ENCODE data around the gene ABCC10.
"Not testable (repeated sequence)": the region's sequence is repeated elsewhere in the genome, so short reads cannot be mapped to it uniquely, and the experiment has no call there.

ABCC10 gene

GRCh38 chr6:43416935-43417334, 10.4 kb upstream of the ABCC10 start:
- H3K36me3 ChIP-seq (ENCODE audit: control insufficient read depth, insufficient read depth, low read length), result no peaks in the 10 kb centered on the region
- H3K27me3 ChIP-seq (ENCODE audit: control insufficient read depth, insufficient read depth, low read length), result no peaks in the 10 kb centered on the region
- no peak overlapping the region for H3K4me3 ChIP-seq (ENCODE audit: low read length)

DNA sequence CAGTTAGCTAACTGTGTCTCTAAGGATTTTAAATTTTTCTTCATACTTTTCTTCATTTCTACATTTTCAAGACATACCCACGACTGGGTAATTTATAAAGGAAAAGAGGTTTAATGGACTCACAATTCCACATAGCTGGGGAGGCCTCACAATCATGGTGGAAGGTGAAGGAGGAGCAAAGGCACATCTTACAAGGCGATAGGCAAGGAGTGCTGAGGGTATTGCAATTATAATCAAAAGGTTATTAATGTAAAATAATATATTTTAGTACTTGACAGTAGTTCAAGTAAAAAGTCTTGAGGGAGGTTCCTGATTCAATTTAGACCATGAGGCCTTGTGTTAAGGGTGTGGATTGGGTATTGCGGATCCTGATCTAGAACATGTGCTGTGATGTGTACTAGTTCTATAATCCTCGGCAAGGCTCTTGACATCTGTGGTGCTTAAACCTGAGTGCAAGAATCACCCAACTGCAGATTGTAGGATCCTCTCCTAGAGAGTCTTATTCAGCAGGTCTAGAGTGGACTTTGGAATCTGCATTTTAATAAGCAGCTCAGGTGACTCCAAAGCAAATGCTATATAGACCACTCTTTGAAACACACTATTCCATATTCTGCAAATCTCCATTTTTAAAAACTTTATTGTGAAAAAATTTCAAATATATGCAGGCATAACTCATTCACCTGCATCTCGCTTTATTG, 7.2 kb upstream of the ABCC10 start:
- Histone ChIP-seq H3K4me1 (ENCODE audit: control insufficient read depth, insufficient read depth, low read length) (no peaks in the 10 kb centered on the region), H3K27me3 (ENCODE audit: control insufficient read depth, insufficient read depth, low read length) (no peaks in the 10 kb centered on the region), H3K9me3 (ENCODE audit: control insufficient read depth, low read length) (no peaks in the 10 kb centered on the region), H3K9ac (ENCODE audit: low read length) (no peak overlapping the region), H3K36me3 (ENCODE audit: control insufficient read depth, insufficient read depth, low read length) (no peaks in the 10 kb centered on the region), H3K4me3 (ENCODE audit: low read length) (no peak overlapping the region)

More at GRCh38 chr6:43416935-43417334, 10.4 kb upstream of the ABCC10 start:
- Histone ChIP-seq H3K9ac (ENCODE audit: low read length) (no peak overlapping the region), H3K9me3 (ENCODE audit: control insufficient read depth, low read length) (no peaks in the 10 kb centered on the region), H3K4me1 (ENCODE audit: control insufficient read depth, insufficient read depth, low read length) (no peaks in the 10 kb centered on the region)

DNA sequence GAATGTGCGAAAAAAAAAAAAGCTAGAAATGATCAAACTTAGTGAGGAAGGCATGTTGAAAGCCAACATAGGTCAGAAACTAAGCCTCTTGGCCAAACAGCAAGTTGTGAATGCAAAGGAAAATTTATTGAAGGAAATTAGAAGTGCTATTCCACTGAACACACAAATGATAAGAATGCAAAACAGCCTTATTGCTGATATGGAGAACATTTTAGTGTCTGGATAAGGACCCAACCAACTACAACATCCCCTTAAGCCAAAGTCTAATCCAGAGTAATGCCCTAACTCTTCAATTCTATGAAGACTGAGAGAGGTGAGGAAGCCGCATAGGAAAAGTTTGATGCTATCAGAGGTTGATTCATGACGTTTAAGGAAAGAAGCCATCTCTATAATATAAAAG, 5.5 kb upstream of the ABCC10 start:
- no peaks in the 10 kb centered on the region for H3K9me3 ChIP-seq (ENCODE audit: control insufficient read depth, low read length)
- no peak overlapping the region for H3K9ac ChIP-seq (ENCODE audit: low read length)
- no peaks in the 10 kb centered on the region for H3K36me3 ChIP-seq (ENCODE audit: control insufficient read depth, insufficient read depth, low read length)
- H3K27me3 ChIP-seq (ENCODE audit: control insufficient read depth, insufficient read depth, low read length), result no peaks in the 10 kb centered on the region
- H3K4me1 ChIP-seq (ENCODE audit: control insufficient read depth, insufficient read depth, low read length), result no peaks in the 10 kb centered on the region
- H3K4me3 ChIP-seq (ENCODE audit: low read length), result no peak overlapping the region

GRCh38 chr6:43425083-43425482, 2.3 kb upstream of the ABCC10 start:
- H3K36me3 ChIP-seq (ENCODE audit: control insufficient read depth, insufficient read depth, low read length); H3K4me3 ChIP-seq (ENCODE audit: low read length); H3K9me3 ChIP-seq (ENCODE audit: control insufficient read depth, low read length); H3K9ac ChIP-seq (ENCODE audit: low read length); H3K27me3 ChIP-seq (ENCODE audit: control insufficient read depth, insufficient read depth, low read length); H3K4me1 ChIP-seq (ENCODE audit: control insufficient read depth, insufficient read depth, low read length): not testable (repeated sequence)

GRCh38 chr6:43426928-43427405, 374 bp upstream of the ABCC10 start:
- H3K27me3 ChIP-seq (ENCODE audit: control insufficient read depth, insufficient read depth, low read length), result no peaks in the 10 kb centered on the region
- H3K9me3 ChIP-seq (ENCODE audit: control insufficient read depth, low read length), result no peaks in the 10 kb centered on the region
- peak overlapping the region; percentile 72 for H3K9ac ChIP-seq (ENCODE audit: low read length)
- peaks cover 7% of the 10 kb centered on the region for H3K4me1 ChIP-seq (ENCODE audit: control insufficient read depth, insufficient read depth, low read length)
- H3K4me3 ChIP-seq (ENCODE audit: low read length), result peak overlapping the region; percentile 92
- no peaks in the 10 kb centered on the region for H3K36me3 ChIP-seq (ENCODE audit: control insufficient read depth, insufficient read depth, low read length)

DNA sequence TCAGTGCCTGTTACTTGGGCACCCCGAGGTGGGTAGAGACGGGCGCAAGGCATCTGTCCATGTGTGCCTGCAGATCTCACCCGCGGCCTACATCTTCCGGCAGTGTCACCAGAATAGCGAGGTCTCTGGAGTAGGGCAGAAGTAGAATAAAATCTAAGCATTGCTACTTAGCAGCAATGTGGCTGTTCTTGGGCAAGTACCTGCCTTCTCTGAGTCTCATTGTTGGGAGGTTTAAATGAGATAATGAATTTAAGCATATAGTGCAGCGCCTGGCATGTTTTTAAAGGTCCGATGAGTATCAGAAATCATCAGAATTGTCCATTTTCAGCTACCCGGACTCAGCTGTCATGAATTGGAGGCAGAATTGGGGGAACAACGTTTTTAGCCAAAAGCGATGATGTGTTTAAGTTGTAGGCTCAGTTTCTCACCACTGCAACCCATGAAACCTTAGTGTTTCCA, 800 bp downstream of the ABCC10 start:
- H3K4me3 ChIP-seq (ENCODE audit: low read length), result peak overlapping the region; percentile 92
- no peaks in the 10 kb centered on the region for H3K27me3 ChIP-seq (ENCODE audit: control insufficient read depth, insufficient read depth, low read length)
- no peaks in the 10 kb centered on the region for H3K9me3 ChIP-seq (ENCODE audit: control insufficient read depth, low read length)
- H3K4me1 ChIP-seq (ENCODE audit: control insufficient read depth, insufficient read depth, low read length), result peaks cover 7% of the 10 kb centered on the region
- no peaks in the 10 kb centered on the region for H3K36me3 ChIP-seq (ENCODE audit: control insufficient read depth, insufficient read depth, low read length)
- peak overlapping the region; percentile 72 for H3K9ac ChIP-seq (ENCODE audit: low read length)

DNA sequence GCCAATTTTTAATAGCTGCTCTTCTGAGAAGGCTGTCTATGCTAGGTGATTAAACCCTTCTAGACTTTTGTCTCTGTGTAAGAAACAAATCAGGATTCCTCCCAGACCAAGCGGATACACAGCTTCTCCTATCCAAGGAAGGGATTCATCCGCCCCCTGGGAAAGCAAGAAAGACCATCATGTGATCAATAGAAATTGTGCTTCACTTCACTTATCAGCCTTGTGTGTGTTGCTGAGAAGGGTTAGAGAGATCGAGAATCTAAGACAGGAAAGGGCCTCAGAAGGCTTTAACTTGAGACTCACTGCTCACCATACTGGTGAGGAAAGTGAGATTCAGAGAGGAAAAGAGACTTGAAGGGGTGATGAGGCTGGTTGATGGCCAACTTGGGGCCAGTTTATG, 1.5 kb downstream of the ABCC10 start:
- H3K9me3 ChIP-seq (ENCODE audit: control insufficient read depth, low read length), result no peaks in the 10 kb centered on the region
- H3K27me3 ChIP-seq (ENCODE audit: control insufficient read depth, insufficient read depth, low read length), result no peaks in the 10 kb centered on the region
- H3K36me3 ChIP-seq (ENCODE audit: control insufficient read depth, insufficient read depth, low read length), result no peaks in the 10 kb centered on the region
- H3K9ac ChIP-seq (ENCODE audit: low read length), result peak overlapping the region; percentile 72
- H3K4me3 ChIP-seq (ENCODE audit: low read length), result no peak overlapping the region
- H3K4me1 ChIP-seq (ENCODE audit: control insufficient read depth, insufficient read depth, low read length), result peaks cover 7% of the 10 kb centered on the region

GRCh38 chr6:43432009-43432945, 4.9 kb downstream of the ABCC10 start:
- Histone ChIP-seq H3K27me3 (ENCODE audit: control insufficient read depth, insufficient read depth, low read length) (no peaks in the 10 kb centered on the region), H3K9me3 (ENCODE audit: control insufficient read depth, low read length) (no peaks in the 10 kb centered on the region), H3K36me3 (ENCODE audit: control insufficient read depth, insufficient read depth, low read length) (peaks cover 4% of the 10 kb centered on the region), H3K4me3 (ENCODE audit: low read length) (no peak overlapping the region), H3K4me1 (ENCODE audit: control insufficient read depth, insufficient read depth, low read length) (peaks cover 31% of the 10 kb centered on the region), H3K9ac (ENCODE audit: low read length) (no peak overlapping the region)

- H3K9me3 ChIP-seq (ENCODE audit: control insufficient read depth, low read length), result no peaks in the 10 kb centered on the region
- no peak overlapping the region for H3K9ac ChIP-seq (ENCODE audit: low read length)
- no peaks in the 10 kb centered on the region for H3K27me3 ChIP-seq (ENCODE audit: control insufficient read depth, insufficient read depth, low read length)
- no peak overlapping the region for H3K4me3 ChIP-seq (ENCODE audit: low read length)
- H3K4me1 ChIP-seq (ENCODE audit: control insufficient read depth, insufficient read depth, low read length), result peaks cover 40% of the 10 kb centered on the region
- H3K36me3 ChIP-seq (ENCODE audit: control insufficient read depth, insufficient read depth, low read length), result peaks cover 4% of the 10 kb centered on the region
Observed at GRCh38 chr6:43433148-43433547, 5.8 kb downstream of the ABCC10 start.

- no peaks in the 10 kb centered on the region for H3K9me3 ChIP-seq (ENCODE audit: control insufficient read depth, low read length)
- peaks cover 34% of the 10 kb centered on the region for H3K4me1 ChIP-seq (ENCODE audit: control insufficient read depth, insufficient read depth, low read length)
- no peak overlapping the region for H3K9ac ChIP-seq (ENCODE audit: low read length)
- no peaks in the 10 kb centered on the region for H3K27me3 ChIP-seq (ENCODE audit: control insufficient read depth, insufficient read depth, low read length)
- H3K4me3 ChIP-seq (ENCODE audit: low read length), result no peak overlapping the region
- peaks cover 4% of the 10 kb centered on the region for H3K36me3 ChIP-seq (ENCODE audit: control insufficient read depth, insufficient read depth, low read length)
Observed at GRCh38 chr6:43434001-43434840, 6.9 kb downstream of the ABCC10 start.

DNA sequence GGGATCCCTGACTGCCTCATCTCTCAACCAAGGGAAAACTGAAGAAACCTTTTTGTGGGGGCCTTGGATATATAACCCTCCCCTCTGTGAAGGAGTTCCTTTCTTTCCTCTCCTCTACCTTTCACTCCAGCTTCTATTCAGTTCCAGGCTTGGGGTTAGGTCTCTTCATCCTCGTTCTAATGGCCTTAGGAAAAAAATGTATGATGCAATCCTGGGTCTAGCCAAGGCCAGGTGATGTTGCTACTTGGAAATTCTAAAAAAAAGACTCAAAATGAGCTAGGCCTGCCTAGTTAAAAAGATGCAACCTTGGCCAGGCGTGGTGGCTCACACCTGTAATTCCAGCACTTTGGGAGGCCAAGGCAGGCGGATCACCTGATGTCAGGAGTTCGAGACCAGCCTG, 7.6 kb downstream of the ABCC10 start:
- Histone ChIP-seq H3K4me1 (ENCODE audit: control insufficient read depth, insufficient read depth, low read length) (peaks cover 34% of the 10 kb centered on the region), H3K9me3 (ENCODE audit: control insufficient read depth, low read length) (no peaks in the 10 kb centered on the region), H3K9ac (ENCODE audit: low read length) (no peak overlapping the region), H3K4me3 (ENCODE audit: low read length) (no peak overlapping the region), H3K36me3 (ENCODE audit: control insufficient read depth, insufficient read depth, low read length) (peaks cover 4% of the 10 kb centered on the region), H3K27me3 (ENCODE audit: control insufficient read depth, insufficient read depth, low read length) (no peaks in the 10 kb centered on the region)

Measured in mucosa of stomach (tissue), 1 donor.